ENCODE data around the gene FAM187B. TPM values are rescaled to one million over a fixed set of nuclear protein-coding genes. Genes with fewer than 3 reads are reported as not detected.
A peak's percentile ranks its signal among the peaks of the same experiment; 100 is the strongest.

Gene FAM187B
- total RNA-seq, 1 experiment from 2014 or later: not detected

- intact Hi-C loops (cut with micrococcal nuclease; ENCODE audit: unreplicated experiment): no loop called here
- TF ChIP-seq EZH2 (IDR thresholded peaks at IDR 0.05; ENCODE audit: borderline replicate concordance, low read depth, low read length, poor library complexity, severe bottlenecking): no peak
- TF ChIP-seq, protein P1, sequence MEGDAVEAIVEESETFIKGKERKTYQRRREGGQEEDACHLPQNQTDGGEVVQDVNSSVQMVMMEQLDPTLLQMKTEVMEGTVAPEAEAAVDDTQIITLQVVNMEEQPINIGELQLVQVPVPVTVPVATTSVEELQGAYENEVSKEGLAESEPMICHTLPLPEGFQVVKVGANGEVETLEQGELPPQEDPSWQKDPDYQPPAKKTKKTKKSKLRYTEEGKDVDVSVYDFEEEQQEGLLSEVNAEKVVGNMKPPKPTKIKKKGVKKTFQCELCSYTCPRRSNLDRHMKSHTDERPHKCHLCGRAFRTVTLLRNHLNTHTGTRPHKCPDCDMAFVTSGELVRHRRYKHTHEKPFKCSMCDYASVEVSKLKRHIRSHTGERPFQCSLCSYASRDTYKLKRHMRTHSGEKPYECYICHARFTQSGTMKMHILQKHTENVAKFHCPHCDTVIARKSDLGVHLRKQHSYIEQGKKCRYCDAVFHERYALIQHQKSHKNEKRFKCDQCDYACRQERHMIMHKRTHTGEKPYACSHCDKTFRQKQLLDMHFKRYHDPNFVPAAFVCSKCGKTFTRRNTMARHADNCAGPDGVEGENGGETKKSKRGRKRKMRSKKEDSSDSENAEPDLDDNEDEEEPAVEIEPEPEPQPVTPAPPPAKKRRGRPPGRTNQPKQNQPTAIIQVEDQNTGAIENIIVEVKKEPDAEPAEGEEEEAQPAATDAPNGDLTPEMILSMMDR (conservative IDR thresholded peaks at IDR 0.05; ENCODE audit: low read depth, low read length): no peak
- Histone ChIP-seq H3K36me3 (ENCODE audit: insufficient read depth, low read length, poor library complexity, severe bottlenecking) (peaks cover 17% of the 10 kb centered on the region), H3K4me3 (ENCODE audit: low read depth, low read length, poor library complexity, severe bottlenecking) (peak overlapping the region; percentile 81), H3K4me1 (ENCODE audit: insufficient read depth, low read length, poor library complexity, severe bottlenecking) (no peaks in the 10 kb centered on the region), H3K27ac (ENCODE audit: low read depth, low read length, poor library complexity, severe bottlenecking) (peak overlapping the region; percentile 80), H3K27me3 (replicated peaks; ENCODE audit: insufficient read depth, low read depth, low read length, poor library complexity) (no peaks in the 10 kb centered on the region), H3K9me3 (ENCODE audit: low read depth, low read length, poor library complexity, severe bottlenecking) (no peaks in the 10 kb centered on the region)
- DNase-seq (ENCODE audit: low spot score): no peak
- ChIA-PET POLR2A (ENCODE audit: low non-redundant PET) (interaction anchor here (0.7 kb wide), 1 partner anchor 1778 kb away, joined by 3 read pairs; no protein-coding TSS in a partner anchor), CTCF (no interaction called here)
- no TSS peak for BruUV-seq (replicated peaks)
Observed at GRCh38 chr19:35266520-35267352, 38.2 kb upstream of the FAM187B start.

- H3K27me3 ChIP-seq (replicated peaks; ENCODE audit: insufficient read depth, low read depth, low read length, poor library complexity): no peaks in the 10 kb centered on the region
- H3K4me3 ChIP-seq (ENCODE audit: low read depth, low read length, poor library complexity, severe bottlenecking): no peak overlapping the region
- DNase-seq (ENCODE audit: low spot score): no peak
- no peaks in the 10 kb centered on the region for H3K9me3 ChIP-seq (ENCODE audit: low read depth, low read length, poor library complexity, severe bottlenecking)
- peaks cover 9% of the 10 kb centered on the region for H3K36me3 ChIP-seq (ENCODE audit: insufficient read depth, low read length, poor library complexity, severe bottlenecking)
- intact Hi-C loops (cut with micrococcal nuclease; ENCODE audit: unreplicated experiment): no loop called here
- ChIA-PET CTCF (no interaction called here), POLR2A (ENCODE audit: low non-redundant PET) (interaction anchor here (0.7 kb wide), 1 partner anchor 1777 kb away, joined by 3 read pairs; no protein-coding TSS in a partner anchor)
- no peaks in the 10 kb centered on the region for H3K4me1 ChIP-seq (ENCODE audit: insufficient read depth, low read length, poor library complexity, severe bottlenecking)
- TF ChIP-seq, protein P1 (conservative IDR thresholded peaks at IDR 0.05; ENCODE audit: low read depth, low read length): no peak
- no peak for TF ChIP-seq EZH2 (IDR thresholded peaks at IDR 0.05; ENCODE audit: borderline replicate concordance, low read depth, low read length, poor library complexity, severe bottlenecking)
- BruUV-seq (replicated peaks): no TSS peak
- H3K27ac ChIP-seq (ENCODE audit: low read depth, low read length, poor library complexity, severe bottlenecking): no peak overlapping the region
Observed at GRCh38 chr19:35265900-35266519, 37.5 kb upstream of the FAM187B start.

DNA sequence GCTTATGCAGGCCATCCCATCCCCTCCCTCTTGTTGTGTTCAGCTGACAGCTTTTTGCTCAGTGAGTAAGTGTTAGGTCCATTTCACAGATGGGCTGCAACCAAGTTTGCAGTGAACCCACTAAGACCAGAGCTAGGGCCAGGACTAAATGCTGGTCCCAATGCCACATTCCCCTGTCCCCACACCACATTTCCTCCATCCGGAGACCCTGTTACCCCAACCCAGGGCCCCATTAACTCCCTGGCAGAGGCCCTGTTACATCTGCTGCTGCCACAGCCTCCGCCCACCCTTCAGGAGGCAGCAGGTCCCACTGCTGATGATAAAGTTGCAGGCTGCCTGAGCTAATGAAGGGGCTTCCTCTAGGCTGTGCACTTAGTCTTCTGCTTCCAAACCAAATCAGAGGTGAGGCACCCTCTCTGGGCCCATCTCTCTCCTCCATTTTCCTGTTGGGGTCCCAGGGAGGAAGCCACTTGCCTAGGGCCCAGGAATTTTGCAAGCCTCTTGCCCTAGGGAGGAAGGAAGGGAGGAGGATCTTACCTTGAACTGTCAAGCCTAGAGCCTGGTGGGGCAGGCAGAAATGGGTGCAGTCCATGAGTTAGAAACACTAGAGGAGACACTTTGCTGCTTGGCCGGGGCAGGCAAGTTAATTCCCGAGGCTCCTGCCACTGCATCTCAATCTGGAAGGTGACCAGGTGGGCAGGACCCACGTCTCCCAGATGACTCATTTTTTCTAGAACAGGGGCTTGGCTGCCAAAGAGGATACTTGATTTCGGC lies 36.8 kb upstream of the FAM187B start:
- BruUV-seq (replicated peaks): no TSS peak
- ChIA-PET POLR2A (ENCODE audit: low non-redundant PET) (no interaction called here), CTCF (no interaction called here)
- no peak for TF ChIP-seq EZH2 (IDR thresholded peaks at IDR 0.05; ENCODE audit: borderline replicate concordance, low read depth, low read length, poor library complexity, severe bottlenecking)
- TF ChIP-seq, protein P1 (conservative IDR thresholded peaks at IDR 0.05; ENCODE audit: low read depth, low read length): no peak
- Histone ChIP-seq H3K4me1 (ENCODE audit: insufficient read depth, low read length, poor library complexity, severe bottlenecking) (no peaks in the 10 kb centered on the region), H3K9me3 (ENCODE audit: low read depth, low read length, poor library complexity, severe bottlenecking) (no peaks in the 10 kb centered on the region), H3K4me3 (ENCODE audit: low read depth, low read length, poor library complexity, severe bottlenecking) (no peak overlapping the region), H3K27me3 (replicated peaks; ENCODE audit: insufficient read depth, low read depth, low read length, poor library complexity) (no peaks in the 10 kb centered on the region), H3K27ac (ENCODE audit: low read depth, low read length, poor library complexity, severe bottlenecking) (no peak overlapping the region), H3K36me3 (ENCODE audit: insufficient read depth, low read length, poor library complexity, severe bottlenecking) (peaks cover 2% of the 10 kb centered on the region)
- intact Hi-C loops (cut with micrococcal nuclease; ENCODE audit: unreplicated experiment): no loop called here
- DNase-seq (ENCODE audit: low spot score): no peak

All from A673 (cell line).